Gastrocnemius medialis (tissue), 4 donors: ENCODE measurements around the gene NDST3. TPM values are rescaled to one million over a fixed set of nuclear protein-coding genes. Genes with fewer than 3 reads are reported as not detected.

Experiments used
- ATAC-seq, 2 donors: fragments of 150-250 bp; one replicate each; pipeline ENCODE4 v1.9.1; 2016
- DNase-seq, 2 donors: peaks; one replicate each; pipeline ENCODE4 v3.0.0-alpha.2; 2019
- H3K27ac ChIP-seq, 4 donors: fragments of 200-600 bp; sonication (generic); 1 replicate in 1 of 4; 2 replicates in 3 of 4; pipeline ENCODE4 v1.5.1; 2016 to 2018; ENCODE audit warnings: mild to moderate bottlenecking in 2 of 4, moderate library complexity in 1 of 4
- H3K27me3 ChIP-seq, 3 donors: fragments of 200-600 bp; sonication (generic) in 2 of 3; 1 replicate in 1 of 3; 2 replicates in 2 of 3; pipeline versions ENCODE4 v1.5.1 to v1.6.0; 2016 to 2019; ENCODE audit warnings: mild to moderate bottlenecking in 1 of 3, moderate library complexity in 1 of 3
- H3K36me3 ChIP-seq, 2 donors: fragments of 200-600 bp; sonication (generic) in 1 of 2; one replicate each; pipeline ENCODE4 v1.5.1; 2017 to 2018
- H3K4me1 ChIP-seq, 2 donors: fragments of 200-600 bp; sonication (generic) in 1 of 2; one replicate each; pipeline ENCODE4 v1.5.1; 2016 to 2017; ENCODE audit warnings: mild to moderate bottlenecking in 2 of 2
- H3K4me3 ChIP-seq, 4 donors: fragments of 200-600 bp; sonication (generic) in 3 of 4; 1 replicate in 1 of 4; 2 replicates in 3 of 4; pipeline ENCODE4 v1.5.1; 2016 to 2019; ENCODE audit warnings: mild to moderate bottlenecking in 2 of 4
- H3K9me3 ChIP-seq, 3 donors: fragments of 200-600 bp; sonication (generic) in 2 of 3; 1 replicate in 1 of 3; 2 replicates in 2 of 3; pipeline ENCODE4 v1.5.1; 2016 to 2019
- POLR2A ChIP-seq, 2 donors: fragments of 450-650 bp; IDR thresholded peaks; one replicate each; pipeline ENCODE4 v1.6.1; 2017; ENCODE audit warnings: antibody characterized with exemption in 2 of 2, mild to moderate bottlenecking in 2 of 2, moderate library complexity in 2 of 2
- in situ Hi-C, 4 donors: fragments of 200-750 bp; cut with MboI; loops; one replicate each; pipeline versions ENCODE4 v1.15.0 to v1.8.0; 2017; ENCODE audit warnings: low sequenced_read_pairs in 4 of 4
- intact Hi-C: fragments of 100-400 bp; cut with DNase I; formaldehyde crosslinking; loops from one replicate; pipeline ENCODE4 v1.15.1; 2023; ENCODE audit warnings: low total_unique reads
- total RNA-seq, 4 donors: library from RNA; depleted of rRNA; stranded (reverse); fragments of >200 nt; gene quantifications; one replicate each; pipeline versions ENCODE4 v1.1.0 to v1.2.3, GENCODE V29; 2016
- TF ChIP-seq, protein P1 (sequence below), 5 experiments: fragments of 450-650 bp in 3 of 5; fragments of 200-600 bp in 2 of 5; sonication (generic) in 2 of 5; IDR thresholded peaks in 4 of 5; conservative IDR thresholded peaks in 1 of 5; 1 replicate in 4 of 5; 2 replicates in 1 of 5; pipeline ENCODE4 v1.5.1; 2016 to 2019; ENCODE audit warnings: antibody characterized with exemption in 5 of 5, mild to moderate bottlenecking in 3 of 5, moderate library complexity in 3 of 5

The NDST3 gene
- total RNA-seq, 4 donors from 2014 or later, result 0.13 TPM; not detected in 3

GRCh38 chr4:118254368-118254767, 220.1 kb downstream of the NDST3 start:
- Histone ChIP-seq H3K9me3 (no peaks in the 10 kb centered on the region), H3K4me1 (no peaks in the 10 kb centered on the region), H3K4me3 (no peak overlapping the region), H3K36me3 (no peaks in the 10 kb centered on the region), H3K27ac (no peak overlapping the region), H3K27me3 (no peaks in the 10 kb centered on the region)
- intact Hi-C loops (no loop called here), in situ Hi-C loops (no loop called here)
- no peak for DNase-seq
- TF ChIP-seq, protein P1, sequence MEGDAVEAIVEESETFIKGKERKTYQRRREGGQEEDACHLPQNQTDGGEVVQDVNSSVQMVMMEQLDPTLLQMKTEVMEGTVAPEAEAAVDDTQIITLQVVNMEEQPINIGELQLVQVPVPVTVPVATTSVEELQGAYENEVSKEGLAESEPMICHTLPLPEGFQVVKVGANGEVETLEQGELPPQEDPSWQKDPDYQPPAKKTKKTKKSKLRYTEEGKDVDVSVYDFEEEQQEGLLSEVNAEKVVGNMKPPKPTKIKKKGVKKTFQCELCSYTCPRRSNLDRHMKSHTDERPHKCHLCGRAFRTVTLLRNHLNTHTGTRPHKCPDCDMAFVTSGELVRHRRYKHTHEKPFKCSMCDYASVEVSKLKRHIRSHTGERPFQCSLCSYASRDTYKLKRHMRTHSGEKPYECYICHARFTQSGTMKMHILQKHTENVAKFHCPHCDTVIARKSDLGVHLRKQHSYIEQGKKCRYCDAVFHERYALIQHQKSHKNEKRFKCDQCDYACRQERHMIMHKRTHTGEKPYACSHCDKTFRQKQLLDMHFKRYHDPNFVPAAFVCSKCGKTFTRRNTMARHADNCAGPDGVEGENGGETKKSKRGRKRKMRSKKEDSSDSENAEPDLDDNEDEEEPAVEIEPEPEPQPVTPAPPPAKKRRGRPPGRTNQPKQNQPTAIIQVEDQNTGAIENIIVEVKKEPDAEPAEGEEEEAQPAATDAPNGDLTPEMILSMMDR (IDR thresholded peaks at IDR 0.05 in 4 of 5, conservative IDR thresholded peaks at IDR 0.05 in 1 of 5), result no peak
- no peak for TF ChIP-seq POLR2A (IDR thresholded peaks at IDR 0.05)
- no peak for ATAC-seq

DNA sequence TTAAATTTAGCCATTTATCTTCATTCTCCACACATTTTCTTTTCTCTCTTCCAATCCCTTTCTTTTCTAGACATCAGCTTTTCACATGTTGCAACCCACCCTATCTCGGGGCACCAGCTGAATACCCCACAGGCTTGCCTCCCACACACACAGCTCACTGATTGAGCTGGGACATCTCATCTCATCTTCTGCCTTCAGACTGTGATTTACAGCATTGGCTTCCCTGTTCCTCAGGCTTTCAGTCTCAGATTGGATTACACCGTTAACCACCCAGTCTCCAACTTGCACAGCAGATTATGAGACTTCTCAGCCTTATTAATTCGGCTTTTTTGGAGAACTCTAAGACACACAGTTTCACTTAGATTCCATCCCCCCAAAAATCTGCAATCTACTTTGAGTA, 224.8 kb downstream of the NDST3 start:
- Histone ChIP-seq H3K27ac (no peak overlapping the region), H3K27me3 (peaks cover 0 to 9% (median 0%) of the 10 kb centered on the region in 3 donors), H3K4me3 (no peak overlapping the region), H3K36me3 (no peaks in the 10 kb centered on the region), H3K4me1 (no peaks in the 10 kb centered on the region), H3K9me3 (no peaks in the 10 kb centered on the region)
- in situ Hi-C loops, result no loop called here
- DNase-seq (no peak), ATAC-seq (no peak)
- no peak for TF ChIP-seq POLR2A (IDR thresholded peaks at IDR 0.05)
- TF ChIP-seq, protein P1 (IDR thresholded peaks at IDR 0.05 in 4 of 5, conservative IDR thresholded peaks at IDR 0.05 in 1 of 5), result no peak
- intact Hi-C loops, result no loop called here

GRCh38 chr4:118260309-118260708, 226.0 kb downstream of the NDST3 start:
- Histone ChIP-seq H3K4me1 (no peaks in the 10 kb centered on the region), H3K27ac (no peak overlapping the region), H3K27me3 (peaks cover 4 to 20% (median 6%) of the 10 kb centered on the region in 3 donors), H3K36me3 (no peaks in the 10 kb centered on the region), H3K9me3 (no peaks in the 10 kb centered on the region), H3K4me3 (no peak overlapping the region)
- ATAC-seq (no peak), DNase-seq (no peak)
- in situ Hi-C loops, result no loop called here
- intact Hi-C loops, result no loop called here
- TF ChIP-seq, protein P1 (IDR thresholded peaks at IDR 0.05 in 4 of 5, conservative IDR thresholded peaks at IDR 0.05 in 1 of 5), result no peak
- TF ChIP-seq POLR2A (IDR thresholded peaks at IDR 0.05), result no peak

- no peaks in the 10 kb centered on the region for H3K36me3 ChIP-seq
- intact Hi-C loops (no loop called here), in situ Hi-C loops (no loop called here)
These were observed 229.8 kb downstream of the NDST3 start for GRCh38 chr4:118264096-118264495.

More at GRCh38 chr4:118264096-118264495, 229.8 kb downstream of the NDST3 start:
- TF ChIP-seq, protein P1 (IDR thresholded peaks at IDR 0.05 in 4 of 5, conservative IDR thresholded peaks at IDR 0.05 in 1 of 5), result no peak
- no peak for TF ChIP-seq POLR2A (IDR thresholded peaks at IDR 0.05)
- Histone ChIP-seq H3K4me1 (no peaks in the 10 kb centered on the region), H3K4me3 (no peak overlapping the region), H3K27ac (no peak overlapping the region), H3K9me3 (no peaks in the 10 kb centered on the region), H3K27me3 (peaks cover 4 to 20% (median 8%) of the 10 kb centered on the region in 3 donors)
- no peak for ATAC-seq
- DNase-seq, result no peak
